ENCODE measurements around the gene HSD17B3. TPM values are rescaled to one million over a fixed set of nuclear protein-coding genes. Genes with fewer than 3 reads are reported as not detected.

The HSD17B3 gene
- total and polyA plus RNA-seq, 2 experiments from 2014 or later: not detected

- H3K4me3 Mint-ChIP-seq: no peak overlapping the region
- ATAC-seq (peak; percentile 71), DNase-seq (ENCODE audit: low spot score) (peak; percentile 35)
- Histone ChIP-seq H2AFZ (no peak overlapping the region), H3K27ac (ENCODE audit: low read depth) (peak overlapping the region; percentile 11; the same call in 1 of the 2 replicates), H3K4me2 (no peak overlapping the region), H3K9me2 (ENCODE audit: insufficient read depth) (no peaks in the 10 kb centered on the region), H3K4me3 (no peak overlapping the region), H3K79me2 (replicated peaks; ENCODE audit: insufficient read depth) (no peaks in the 10 kb centered on the region), H3K27me3 (ENCODE audit: insufficient read depth) (no peaks in the 10 kb centered on the region), H3F3A (replicated peaks; ENCODE audit: low read depth) (no peaks in the 10 kb centered on the region), H4K20me1 (replicated peaks; ENCODE audit: insufficient read depth) (no peaks in the 10 kb centered on the region), H3K36me3 (ENCODE audit: insufficient read depth) (no peaks in the 10 kb centered on the region), H3K4me1 (ENCODE audit: insufficient read depth) (peaks cover 10% of the 10 kb centered on the region; the same call in 1 of the 2 replicates)
- peaks cover 9% of the 10 kb centered on the region for H3K27me3 Mint-ChIP-seq (ENCODE audit: insufficient read depth, low read depth, poor library complexity)
- peaks cover 19% of the 10 kb centered on the region for H3K4me1 Mint-ChIP-seq
- no peak for TF ChIP-seq CREB1 (CRISPR knock-in tag; IDR thresholded peaks at IDR 0.05; ENCODE audit: low read depth)
- TF ChIP-seq CTCF (conservative IDR thresholded peaks at IDR 0.05; ENCODE audit: low read depth in 2 of 2): 0 out of 4 replicates have a peak, but pooled peaks of 1 of the 2 experiments have one; percentile 12
- H3K27ac Mint-ChIP-seq: no peak overlapping the region
- H3K9me3 Mint-ChIP-seq: no peaks in the 10 kb centered on the region; the same call in 2 of the 3 replicates
- no peaks in the 10 kb centered on the region for H3K36me3 Mint-ChIP-seq (ENCODE audit: low read depth)
These were observed 18.8 kb upstream of the HSD17B3 start for GRCh38 chr9:96320749-96321280.

- H3K27ac ChIP-seq (ENCODE audit: low read depth): no peak overlapping the region
- H3K36me3 ChIP-seq (ENCODE audit: insufficient read depth): no peaks in the 10 kb centered on the region
- H3K4me3 ChIP-seq: no peak overlapping the region
- H3K9me3 Mint-ChIP-seq: peaks cover 10% of the 10 kb centered on the region
- no peak overlapping the region for H2AFZ ChIP-seq
- DNase-seq (ENCODE audit: low spot score) (no peak), ATAC-seq (no peak)
- peaks cover 7% of the 10 kb centered on the region; the same call in 2 of the 3 replicates for H3K36me3 Mint-ChIP-seq (ENCODE audit: low read depth)
- H3K27me3 ChIP-seq (ENCODE audit: insufficient read depth): no peaks in the 10 kb centered on the region
- no peak overlapping the region for H3K4me3 Mint-ChIP-seq
- H3F3A ChIP-seq (replicated peaks; ENCODE audit: low read depth): no peaks in the 10 kb centered on the region
- H4K20me1 ChIP-seq (replicated peaks; ENCODE audit: insufficient read depth): no peaks in the 10 kb centered on the region
- TF ChIP-seq REST (IDR thresholded peaks at IDR 0.05; ENCODE audit: unreplicated experiment) (no peak), POLR2AphosphoS5 (IDR thresholded peaks at IDR 0.05; ENCODE audit: low read depth) (no peak), EZH2 (IDR thresholded peaks at IDR 0.05; ENCODE audit: low read depth, unreplicated experiment) (no peak), EZH2phosphoT487 (IDR thresholded peaks at IDR 0.05; ENCODE audit: unreplicated experiment) (no peak), ZNF114 (CRISPR knock-in tag; IDR thresholded peaks at IDR 0.05) (no peak), STAT1 (IDR thresholded peaks at IDR 0.05; ENCODE audit: unreplicated experiment) (no peak), ZNF331 (CRISPR knock-in tag; IDR thresholded peaks at IDR 0.05; ENCODE audit: low read depth) (no peak), NANOG (IDR thresholded peaks at IDR 0.05; ENCODE audit: borderline replicate concordance) (no peak), ETS1 (IDR thresholded peaks at IDR 0.05) (no peak), JUNB (IDR thresholded peaks at IDR 0.05; ENCODE audit: unreplicated experiment) (no peak), CTCF (conservative IDR thresholded peaks at IDR 0.05; ENCODE audit: low read depth in 2 of 2) (no peak)
- H3K27ac Mint-ChIP-seq: no peak overlapping the region
- H3K4me1 ChIP-seq (ENCODE audit: insufficient read depth): peaks cover 10% of the 10 kb centered on the region; the same call in 1 of the 2 replicates
- H3K27me3 Mint-ChIP-seq (ENCODE audit: insufficient read depth, low read depth, poor library complexity): peaks cover 9% of the 10 kb centered on the region
- no peaks in the 10 kb centered on the region for H3K79me2 ChIP-seq (replicated peaks; ENCODE audit: insufficient read depth)
- H3K4me2 ChIP-seq: no peak overlapping the region
- peaks cover 19% of the 10 kb centered on the region for H3K4me1 Mint-ChIP-seq
- H3K9me2 ChIP-seq (ENCODE audit: insufficient read depth): no peaks in the 10 kb centered on the region
These were observed 17.1 kb upstream of the HSD17B3 start for GRCh38 chr9:96318921-96319565.

Measured in GM23338 (cell line).